Spleen (tissue), 11 donors: ENCODE results near the gene MOG. TPM values are rescaled to one million over a fixed set of nuclear protein-coding genes. Genes with fewer than 3 reads are reported as not detected.

Source experiments
- polyA plus RNA-seq, 3 donors: library from polyadenylated mRNA; stranded (reverse); fragments of 200-250 nt; gene quantifications; one replicate each; pipeline ENCODE4 v1.2.1, GENCODE V29; 2013
- small RNA-seq, 4 donors: library from RNA; depleted of rRNA; stranded (forward); fragments of <200 nt; gene quantifications; one replicate each; pipeline ENCODE3, GENCODE V24; 2016
- total RNA-seq, 7 donors: library from RNA; depleted of rRNA in 3 of 7; stranded (reverse); fragments of >200 nt in 3 of 7; fragmentation: NEBNext Ultra II Directional in 4 of 7; extraction: Animal tissue kit (Norgen Biotek cat#: 25700) in 4 of 7; gene quantifications; one replicate each; pipeline versions ENCODE4 v1.1.0 to v1.2.1, GENCODE V29; 2016 to 2021
- donor health status: healthy with polysubstance abuse.
- donor health status: DM: no; HTN: no; CAD: no; lungs with moderate emphysema.
- donor health status: DM: no; HTN: no; CAD: no.
- donor health status: Bipolar disorder and iron deficiency.
- donor health status: healthy.
- donor health status: DM: no; HTN: no; CAD: no.
- donor health status: DM: yes; HTN: yes; CAD: no.

MOG gene
- total and polyA plus RNA-seq, 10 donors: not detected

Small RNAs within 50 kb of the gene (small RNA-seq; reads per million reads assigned to genes)
- 0 to 0.06 (median 0) reads per million in 4 donors for gene SUMO2P1

Other genes with a start within 250 kb of the MOG start
- gene OR12D1, start 242.2 kb upstream of the MOG start, total RNA-seq: not detected
- not detected for gene OR12D1, start 242.2 kb upstream of the MOG start, polyA plus RNA-seq
- not detected for gene OR10C1, start 217.8 kb upstream of the MOG start, total RNA-seq
- not detected for gene OR10C1, start 217.8 kb upstream of the MOG start, polyA plus RNA-seq
- gene OR11A1, start 200.0 kb upstream of the MOG start, total RNA-seq: not detected
- gene OR11A1, start 200.0 kb upstream of the MOG start, polyA plus RNA-seq: not detected
- not detected for gene OR2H1, start 199.9 kb upstream of the MOG start, total RNA-seq
- gene OR2H1, start 199.9 kb upstream of the MOG start, polyA plus RNA-seq: not detected
- gene MAS1L, start 169.1 kb upstream of the MOG start, total RNA-seq: not detected
- gene MAS1L, start 169.1 kb upstream of the MOG start, polyA plus RNA-seq: not detected
- gene UBD, start 97.4 kb upstream of the MOG start, total RNA-seq: 10 to 100 TPM; 10.8 to 64.3 (median 17.2) TPM
- gene UBD, start 97.4 kb upstream of the MOG start, polyA plus RNA-seq: 100 to 1,000 TPM in 1 of 3 donors, 10 to 100 TPM in 2; 59.7 to 121 (median 62.1) TPM
- not detected for gene OR2H2, start 72.0 kb upstream of the MOG start, total RNA-seq
- not detected for gene OR2H2, start 72.0 kb upstream of the MOG start, polyA plus RNA-seq
- 100 to 1,000 TPM in 1 of 7 donors, 10 to 100 TPM in 6; 52.8 to 122 (median 70.4) TPM for gene GABBR1, start 23.9 kb upstream of the MOG start, total RNA-seq
- 10 to 100 TPM; 13.8 to 45.4 (median 39.1) TPM for gene GABBR1, start 23.9 kb upstream of the MOG start, polyA plus RNA-seq
- 1 to 10 TPM in 1 of 7 donors, under 1 TPM in 2, not detected in 4; 0.37 to 2.8 (median 0.55) TPM for gene ZFP57, start 24.1 kb downstream of the MOG start, total RNA-seq
- 1 to 10 TPM in 1 of 3 donors, not detected in 2; 6.8 TPM for gene ZFP57, start 24.1 kb downstream of the MOG start, polyA plus RNA-seq
- 100 to 1,000 TPM; 402 to 532 (median 496) TPM for gene HLA-F, start 66.3 kb downstream of the MOG start, total RNA-seq
- 100 to 1,000 TPM; 501 to 663 (median 577) TPM for gene HLA-F, start 66.3 kb downstream of the MOG start, polyA plus RNA-seq
- gene HLA-G, start 170.7 kb downstream of the MOG start, total RNA-seq: 1 to 10 TPM in 5 of 7 donors, under 1 TPM in 1, not detected in 1; 0.86 to 9.6 (median 2.0) TPM
- under 1 TPM; 0.15 to 0.90 (median 0.46) TPM for gene HLA-G, start 170.7 kb downstream of the MOG start, polyA plus RNA-seq